ENCODE data around the gene OR2A42. TPM values are rescaled to one million over a fixed set of nuclear protein-coding genes. Genes with fewer than 3 reads are reported as not detected.
"Not testable (repeated sequence)": the region's sequence is repeated elsewhere in the genome, so short reads cannot be mapped to it uniquely, and the experiment has no call there.

The OR2A42 gene
- total and polyA plus RNA-seq, 2 donors (not counting 1 experiment from before 2014, with no cell fraction given): 0.10 to 0.31 TPM

GRCh38 chr7:144247674-144248330 is 8.4 kb upstream of the OR2A42 start:
- H3K4me3 ChIP-seq (ENCODE audit: control extremely low read depth in 1 of 5, extremely low read depth in 1 of 5, insufficient read depth in 1 of 5, low read depth in 2 of 5, low read length in 4 of 5); H3K9ac ChIP-seq (ENCODE audit: low read length); H3K9me3 Mint-ChIP-seq (ENCODE audit: insufficient read depth); H3K27ac ChIP-seq (ENCODE audit: low read length in 2 of 2); H3K4me1 ChIP-seq (ENCODE audit: control insufficient read depth in 2 of 2, insufficient read depth in 2 of 2, low read length in 2 of 2); ATAC-seq (ENCODE audit: low read depth); H3K79me2 ChIP-seq (ENCODE audit: control insufficient read depth, insufficient read depth, low read length); DNase-seq; H3K36me3 ChIP-seq (replicated peaks in 1 of 2; ENCODE audit: control extremely low read depth in 1 of 2, control insufficient read depth in 1 of 2, extremely low read depth in 1 of 2, insufficient read depth in 2 of 2, low read length in 1 of 2); H3K4me2 ChIP-seq (replicated peaks; ENCODE audit: low read depth, low read length, poor library complexity, severe bottlenecking); H3K27me3 Mint-ChIP-seq; H3K27me3 ChIP-seq (replicated peaks in 1 of 4; ENCODE audit: control extremely low read depth in 1 of 4, control insufficient read depth in 3 of 4, insufficient read depth in 4 of 4, low read length in 3 of 4); H3K4me3 Mint-ChIP-seq; intact Hi-C loops (cut with micrococcal nuclease); H3K4me1 Mint-ChIP-seq; H3K27ac Mint-ChIP-seq; CTCF ChIA-PET; H4K20me1 ChIP-seq (ENCODE audit: control insufficient read depth, insufficient read depth, low read length, poor library complexity, severe bottlenecking); H2AFZ ChIP-seq (ENCODE audit: insufficient read depth, low read depth, low read length, poor library complexity, severe bottlenecking); H3K9me3 ChIP-seq (ENCODE audit: control extremely low read depth in 1 of 3, control insufficient read depth in 2 of 3, insufficient read depth in 1 of 3, low read length in 2 of 3); POLR2A ChIA-PET: not testable (repeated sequence)
- no CpG with 5 or more reads among the region's 1 CpG for WGBS (ENCODE audit: insufficient coverage)

- H3K9ac ChIP-seq (ENCODE audit: low read length); POLR2A ChIA-PET; H3K4me1 Mint-ChIP-seq; H3K4me3 ChIP-seq (ENCODE audit: control extremely low read depth in 1 of 5, extremely low read depth in 1 of 5, insufficient read depth in 1 of 5, low read depth in 2 of 5, low read length in 4 of 5); H3K36me3 ChIP-seq (replicated peaks in 1 of 2; ENCODE audit: control extremely low read depth in 1 of 2, control insufficient read depth in 1 of 2, extremely low read depth in 1 of 2, insufficient read depth in 2 of 2, low read length in 1 of 2); H3K27ac ChIP-seq (ENCODE audit: low read length in 2 of 2); H3K79me2 ChIP-seq (ENCODE audit: control insufficient read depth, insufficient read depth, low read length); H3K4me3 Mint-ChIP-seq; ATAC-seq (ENCODE audit: low read depth); H3K9me3 ChIP-seq (ENCODE audit: control extremely low read depth in 1 of 3, control insufficient read depth in 2 of 3, insufficient read depth in 1 of 3, low read length in 2 of 3); H3K9me3 Mint-ChIP-seq (ENCODE audit: insufficient read depth); CTCF ChIA-PET; H3K27me3 Mint-ChIP-seq; H3K27me3 ChIP-seq (replicated peaks in 1 of 4; ENCODE audit: control extremely low read depth in 1 of 4, control insufficient read depth in 3 of 4, insufficient read depth in 4 of 4, low read length in 3 of 4); H4K20me1 ChIP-seq (ENCODE audit: control insufficient read depth, insufficient read depth, low read length, poor library complexity, severe bottlenecking); intact Hi-C loops (cut with micrococcal nuclease); H3K4me2 ChIP-seq (replicated peaks; ENCODE audit: low read depth, low read length, poor library complexity, severe bottlenecking); H3K4me1 ChIP-seq (ENCODE audit: control insufficient read depth in 2 of 2, insufficient read depth in 2 of 2, low read length in 2 of 2); DNase-seq; H2AFZ ChIP-seq (ENCODE audit: insufficient read depth, low read depth, low read length, poor library complexity, severe bottlenecking); H3K27ac Mint-ChIP-seq: not testable (repeated sequence)
- WGBS (ENCODE audit: insufficient coverage): no CpG with 5 or more reads among the region's 5 CpGs
These were observed 7.6 kb upstream of the OR2A42 start for GRCh38 chr7:144246967-144247366.

GRCh38 chr7:144245372-144245771 is 6.0 kb upstream of the OR2A42 start:
- H3K9me3 ChIP-seq (ENCODE audit: control extremely low read depth in 1 of 3, control insufficient read depth in 2 of 3, insufficient read depth in 1 of 3, low read length in 2 of 3); H2AFZ ChIP-seq (ENCODE audit: insufficient read depth, low read depth, low read length, poor library complexity, severe bottlenecking); H3K27me3 Mint-ChIP-seq; intact Hi-C loops (cut with micrococcal nuclease); H3K4me1 Mint-ChIP-seq; H3K4me3 Mint-ChIP-seq; H4K20me1 ChIP-seq (ENCODE audit: control insufficient read depth, insufficient read depth, low read length, poor library complexity, severe bottlenecking); DNase-seq; H3K27me3 ChIP-seq (replicated peaks in 1 of 4; ENCODE audit: control extremely low read depth in 1 of 4, control insufficient read depth in 3 of 4, insufficient read depth in 4 of 4, low read length in 3 of 4); H3K4me2 ChIP-seq (replicated peaks; ENCODE audit: low read depth, low read length, poor library complexity, severe bottlenecking); H3K27ac Mint-ChIP-seq; ATAC-seq (ENCODE audit: low read depth); H3K4me3 ChIP-seq (ENCODE audit: control extremely low read depth in 1 of 5, extremely low read depth in 1 of 5, insufficient read depth in 1 of 5, low read depth in 2 of 5, low read length in 4 of 5); POLR2A ChIA-PET; H3K79me2 ChIP-seq (ENCODE audit: control insufficient read depth, insufficient read depth, low read length); H3K9me3 Mint-ChIP-seq (ENCODE audit: insufficient read depth); H3K27ac ChIP-seq (ENCODE audit: low read length in 2 of 2); CTCF ChIA-PET; H3K36me3 ChIP-seq (replicated peaks in 1 of 2; ENCODE audit: control extremely low read depth in 1 of 2, control insufficient read depth in 1 of 2, extremely low read depth in 1 of 2, insufficient read depth in 2 of 2, low read length in 1 of 2); H3K4me1 ChIP-seq (ENCODE audit: control insufficient read depth in 2 of 2, insufficient read depth in 2 of 2, low read length in 2 of 2); H3K9ac ChIP-seq (ENCODE audit: low read length): not testable (repeated sequence)
- no CpG with 5 or more reads among the region's 2 CpGs for WGBS (ENCODE audit: insufficient coverage)

- 100% methylated on average over 1 of the region's 2 CpGs for WGBS (ENCODE audit: insufficient coverage)
These were observed 799 bp downstream of the OR2A42 start for GRCh38 chr7:144238530-144239082.

More at GRCh38 chr7:144238530-144239082, 799 bp downstream of the OR2A42 start:
- H3K27ac Mint-ChIP-seq; H3K27ac ChIP-seq (ENCODE audit: low read length in 2 of 2); POLR2A ChIA-PET; H3K36me3 ChIP-seq (replicated peaks in 1 of 2; ENCODE audit: control extremely low read depth in 1 of 2, control insufficient read depth in 1 of 2, extremely low read depth in 1 of 2, insufficient read depth in 2 of 2, low read length in 1 of 2); H3K9ac ChIP-seq (ENCODE audit: low read length); H3K4me3 ChIP-seq (ENCODE audit: control extremely low read depth in 1 of 5, extremely low read depth in 1 of 5, insufficient read depth in 1 of 5, low read depth in 2 of 5, low read length in 4 of 5); H3K9me3 Mint-ChIP-seq (ENCODE audit: insufficient read depth); H3K4me1 ChIP-seq (ENCODE audit: control insufficient read depth in 2 of 2, insufficient read depth in 2 of 2, low read length in 2 of 2); H3K79me2 ChIP-seq (ENCODE audit: control insufficient read depth, insufficient read depth, low read length); H3K9me3 ChIP-seq (ENCODE audit: control extremely low read depth in 1 of 3, control insufficient read depth in 2 of 3, insufficient read depth in 1 of 3, low read length in 2 of 3); H2AFZ ChIP-seq (ENCODE audit: insufficient read depth, low read depth, low read length, poor library complexity, severe bottlenecking); H3K4me3 Mint-ChIP-seq; H4K20me1 ChIP-seq (ENCODE audit: control insufficient read depth, insufficient read depth, low read length, poor library complexity, severe bottlenecking); H3K27me3 ChIP-seq (replicated peaks in 1 of 4; ENCODE audit: control extremely low read depth in 1 of 4, control insufficient read depth in 3 of 4, insufficient read depth in 4 of 4, low read length in 3 of 4); H3K27me3 Mint-ChIP-seq; intact Hi-C loops (cut with micrococcal nuclease); DNase-seq; ATAC-seq (ENCODE audit: low read depth); H3K4me2 ChIP-seq (replicated peaks; ENCODE audit: low read depth, low read length, poor library complexity, severe bottlenecking); CTCF ChIA-PET; H3K4me1 Mint-ChIP-seq: not testable (repeated sequence)
